HUES6 (cell line): ENCODE data around the gene NUP210.
A peak's percentile ranks its signal among the peaks of the same experiment; 100 is the strongest.

Experiments
- H3K27ac ChIP-seq: 2 replicates; pipeline ENCODE4 v1.7.0; 2013; ENCODE audit warnings: low read depth, mild to moderate bottlenecking, low read length, inconsistent platforms
- H3K27me3 ChIP-seq: 2 replicates; pipeline ENCODE4 v1.6.1; 2013; ENCODE audit warnings: low read length; ENCODE audit not compliant: control insufficient read depth, insufficient read depth
- H3K36me3 ChIP-seq: 2 replicates; pipeline ENCODE4 v1.6.1; 2013; ENCODE audit warnings: low read length; ENCODE audit not compliant: control insufficient read depth, insufficient read depth
- H3K4me1 ChIP-seq: 2 replicates; pipeline ENCODE4 v1.6.1; 2013; ENCODE audit warnings: low read length; ENCODE audit not compliant: control insufficient read depth, insufficient read depth
- H3K4me3 ChIP-seq: 2 replicates; pipeline ENCODE4 v1.5.1; 2013; ENCODE audit warnings: low read depth, low read length
- H3K9ac ChIP-seq: one replicate; pipeline ENCODE4 v1.6.1; 2013; ENCODE audit warnings: mild to moderate bottlenecking, low read length
- H3K9me3 ChIP-seq: 2 replicates; pipeline ENCODE4 v1.6.1; 2013; ENCODE audit warnings: low read depth, low read length; ENCODE audit not compliant: control insufficient read depth, insufficient read depth

NUP210 gene

GRCh38 chr3:13283877-13284264, 136.3 kb downstream of the NUP210 start:
- no peak overlapping the region for H3K27ac ChIP-seq
- H3K4me3 ChIP-seq, result no peak overlapping the region
- H3K9me3 ChIP-seq, result peaks cover 21% of the 10 kb centered on the region
- H3K4me1 ChIP-seq, result peaks cover 14% of the 10 kb centered on the region
- peaks cover 35% of the 10 kb centered on the region for H3K27me3 ChIP-seq
- no peak overlapping the region for H3K9ac ChIP-seq
- H3K36me3 ChIP-seq, result no peaks in the 10 kb centered on the region

GRCh38 chr3:13282986-13283876, 136.9 kb downstream of the NUP210 start:
- Histone ChIP-seq H3K27ac (no peak overlapping the region), H3K4me1 (peaks cover 14% of the 10 kb centered on the region), H3K9me3 (peaks cover 21% of the 10 kb centered on the region), H3K4me3 (peak overlapping the region; percentile 74), H3K27me3 (peaks cover 35% of the 10 kb centered on the region), H3K36me3 (no peaks in the 10 kb centered on the region), H3K9ac (no peak overlapping the region)

- H3K4me1 ChIP-seq, result peaks cover 18% of the 10 kb centered on the region
- peaks cover 35% of the 10 kb centered on the region for H3K27me3 ChIP-seq
- H3K9me3 ChIP-seq, result peaks cover 21% of the 10 kb centered on the region
- peak overlapping the region; percentile 54 for H3K9ac ChIP-seq
- no peaks in the 10 kb centered on the region for H3K36me3 ChIP-seq
- H3K4me3 ChIP-seq, result peak overlapping the region; percentile 74
- no peak overlapping the region for H3K27ac ChIP-seq
These were observed 137.7 kb downstream of the NUP210 start for GRCh38 chr3:13282358-13282985.

- no peak overlapping the region for H3K27ac ChIP-seq
- H3K4me3 ChIP-seq, result peak overlapping the region; percentile 74
- peaks cover 14% of the 10 kb centered on the region for H3K9me3 ChIP-seq
- peak overlapping the region; percentile 54 for H3K9ac ChIP-seq
- no peaks in the 10 kb centered on the region for H3K36me3 ChIP-seq
- peaks cover 23% of the 10 kb centered on the region for H3K4me1 ChIP-seq
- peaks cover 35% of the 10 kb centered on the region for H3K27me3 ChIP-seq
These were observed 138.4 kb downstream of the NUP210 start for GRCh38 chr3:13281507-13282357.

- Histone ChIP-seq H3K4me1 (peaks cover 26% of the 10 kb centered on the region), H3K36me3 (no peaks in the 10 kb centered on the region), H3K9ac (no peak overlapping the region), H3K4me3 (peak overlapping the region; percentile 74; the same call in 1 of the 2 replicates), H3K27me3 (peaks cover 35% of the 10 kb centered on the region), H3K27ac (no peak overlapping the region), H3K9me3 (peaks cover 12% of the 10 kb centered on the region)
These were observed 139.2 kb downstream of the NUP210 start for GRCh38 chr3:13280811-13281506.

- no peaks in the 10 kb centered on the region for H3K36me3 ChIP-seq
- no peak overlapping the region for H3K9ac ChIP-seq
- peaks cover 26% of the 10 kb centered on the region for H3K4me1 ChIP-seq
- no peak overlapping the region for H3K4me3 ChIP-seq
- no peak overlapping the region for H3K27ac ChIP-seq
- H3K27me3 ChIP-seq, result peaks cover 35% of the 10 kb centered on the region
- peaks cover 12% of the 10 kb centered on the region for H3K9me3 ChIP-seq
These were observed 139.9 kb downstream of the NUP210 start for GRCh38 chr3:13280122-13280790.

- Histone ChIP-seq H3K4me3 (no peak overlapping the region), H3K27ac (no peak overlapping the region), H3K9ac (no peak overlapping the region), H3K9me3 (peaks cover 6% of the 10 kb centered on the region), H3K27me3 (peaks cover 35% of the 10 kb centered on the region), H3K4me1 (peaks cover 26% of the 10 kb centered on the region), H3K36me3 (no peaks in the 10 kb centered on the region)
These were observed 140.6 kb downstream of the NUP210 start for GRCh38 chr3:13279532-13279910.

GRCh38 chr3:13278783-13279531, 141.2 kb downstream of the NUP210 start:
- no peak overlapping the region for H3K27ac ChIP-seq
- peaks cover under 1% of the 10 kb centered on the region for H3K9me3 ChIP-seq
- H3K27me3 ChIP-seq, result peaks cover 30% of the 10 kb centered on the region
- no peaks in the 10 kb centered on the region for H3K36me3 ChIP-seq
- no peak overlapping the region for H3K9ac ChIP-seq
- peaks cover 26% of the 10 kb centered on the region for H3K4me1 ChIP-seq
- H3K4me3 ChIP-seq, result no peak overlapping the region

GRCh38 chr3:13277860-13278531, 142.1 kb downstream of the NUP210 start:
- Histone ChIP-seq H3K4me3 (no peak overlapping the region), H3K27me3 (peaks cover 22% of the 10 kb centered on the region), H3K27ac (no peak overlapping the region), H3K4me1 (peaks cover 26% of the 10 kb centered on the region), H3K9ac (no peak overlapping the region), H3K9me3 (no peaks in the 10 kb centered on the region), H3K36me3 (no peaks in the 10 kb centered on the region)
